SK-N-SH treated with all-trans-retinoic acid at 6 μM for 48 hours (cell line): ENCODE results near the gene MOXD1.
A peak's percentile ranks its signal among the peaks of the same experiment; 100 is the strongest.

Experiments
- ATAC-seq: fragments of 200-7000 bp; cut with Tn5 transposase; 3 replicates; pipeline ENCODE4 v1.9.1; 2020; ENCODE audit warnings: mild to moderate bottlenecking, moderate library complexity
- ARNTL ChIP-seq: fragments of 450-650 bp; formaldehyde crosslinking; IDR thresholded peaks from 2 replicates; pipeline ENCODE4 v1.5.0; 2020; ENCODE audit warnings: low read depth, mild to moderate bottlenecking, moderate library complexity, borderline replicate concordance
- BACH2 ChIP-seq: fragments of 250-450 bp; sonication (Bioruptor Pico); IDR thresholded peaks from 2 replicates; pipeline ENCODE4 v1.9.0; 2021; ENCODE audit warnings: mild to moderate bottlenecking, borderline replicate concordance
- CREB5 ChIP-seq: fragments of 250-450 bp; sonication (Bioruptor Pico); IDR thresholded peaks from 2 replicates; pipeline ENCODE4 v1.5.1; 2020; ENCODE audit warnings: low read depth, mild to moderate bottlenecking, moderate library complexity
- CSDC2 ChIP-seq: fragments of 250-450 bp; sonication (Bioruptor Pico); IDR thresholded peaks from 2 replicates; pipeline ENCODE4 v1.5.0; 2020; ENCODE audit warnings: mild to moderate bottlenecking, moderate library complexity
- CSRNP3 ChIP-seq: fragments of 250-450 bp; sonication (Bioruptor Pico); IDR thresholded peaks from 2 replicates; pipeline ENCODE4 v1.5.1; 2021; ENCODE audit warnings: mild to moderate bottlenecking, moderate library complexity
- GLIS3 ChIP-seq: fragments of 250-450 bp; sonication (Bioruptor Pico); IDR thresholded peaks from 2 replicates; pipeline ENCODE4 v1.5.0; 2020; ENCODE audit warnings: mild to moderate bottlenecking, moderate library complexity
- ISL1 ChIP-seq: fragments of 250-450 bp; sonication (Bioruptor Pico); IDR thresholded peaks from 2 replicates; pipeline ENCODE4 v2.1.2; 2022; ENCODE audit warnings: mild to moderate bottlenecking, moderate library complexity
- OSR1 ChIP-seq: fragments of 250-450 bp; sonication (Bioruptor Pico); IDR thresholded peaks from 2 replicates; pipeline ENCODE4 v1.8.0; 2022; ENCODE audit warnings: moderate library complexity, mild to moderate bottlenecking, inconsistent platforms
- PATZ1 ChIP-seq: fragments of 250-450 bp; sonication (Bioruptor Pico); IDR thresholded peaks from 2 replicates; pipeline ENCODE4 v1.8.0; 2020; ENCODE audit warnings: mild to moderate bottlenecking, moderate library complexity, borderline replicate concordance
- POU6F1 ChIP-seq: fragments of 250-450 bp; sonication (Bioruptor Pico); IDR thresholded peaks from 2 replicates; pipeline ENCODE4 v1.8.0; 2021; ENCODE audit warnings: low read depth, mild to moderate bottlenecking, moderate library complexity, borderline replicate concordance
- PPARA ChIP-seq: fragments of 250-450 bp; sonication (Bioruptor Pico); IDR thresholded peaks from 2 replicates; pipeline ENCODE4 v1.5.0; 2020; ENCODE audit warnings: mild to moderate bottlenecking, borderline replicate concordance
- RARB ChIP-seq: fragments of 250-450 bp; sonication (Bioruptor Pico); IDR thresholded peaks from 2 replicates; pipeline ENCODE4 v1.8.0; 2021; ENCODE audit warnings: mild to moderate bottlenecking, moderate library complexity
- SNAI2 ChIP-seq: fragments of 250-450 bp; sonication (Bioruptor Pico); IDR thresholded peaks from 2 replicates; pipeline ENCODE4 v1.5.0; 2020; ENCODE audit warnings: mild to moderate bottlenecking, moderate library complexity
- TCF4 ChIP-seq: fragments of 250-450 bp; sonication (Bioruptor Pico); IDR thresholded peaks from 2 replicates; pipeline ENCODE4 v1.8.0; 2021; ENCODE audit warnings: mild to moderate bottlenecking, moderate library complexity, borderline replicate concordance
- TOX ChIP-seq: fragments of 250-450 bp; sonication (Bioruptor Pico); IDR thresholded peaks from 2 replicates; pipeline ENCODE4 v1.8.0; 2021; ENCODE audit warnings: mild to moderate bottlenecking, moderate library complexity, borderline replicate concordance
- TSHZ2 ChIP-seq: fragments of 250-450 bp; sonication (Bioruptor Pico); IDR thresholded peaks from 2 replicates; pipeline ENCODE4 v1.5.0; 2020; ENCODE audit warnings: mild to moderate bottlenecking, moderate library complexity
- ZC3H10 ChIP-seq: fragments of 250-450 bp; sonication (Bioruptor Pico); IDR thresholded peaks from 2 replicates; pipeline ENCODE4 v1.5.1; 2021; ENCODE audit warnings: mild to moderate bottlenecking, moderate library complexity
- ZFP3 ChIP-seq: fragments of 250-450 bp; sonication (Bioruptor Pico); IDR thresholded peaks from 2 replicates; pipeline ENCODE4 v1.5.0; 2020; ENCODE audit warnings: mild to moderate bottlenecking, moderate library complexity
- ZFP30 ChIP-seq: fragments of 450-650 bp; formaldehyde crosslinking; IDR thresholded peaks from 2 replicates; pipeline ENCODE4 v1.5.0; 2022; ENCODE audit warnings: mild to moderate bottlenecking, moderate library complexity
- ZNF565 ChIP-seq: fragments of 450-650 bp; formaldehyde crosslinking; conservative IDR thresholded peaks from 2 replicates; pipeline ENCODE4 v1.5.0; 2020; ENCODE audit warnings: low read depth, mild to moderate bottlenecking, moderate library complexity
- ZNF70 ChIP-seq: fragments of 450-650 bp; formaldehyde crosslinking; IDR thresholded peaks from 2 replicates; pipeline ENCODE4 v1.5.0; 2020; ENCODE audit warnings: mild to moderate bottlenecking, moderate library complexity
- ZNF8 ChIP-seq: fragments of 450-650 bp; formaldehyde crosslinking; IDR thresholded peaks from 2 replicates; pipeline ENCODE4 v1.5.0; 2020; ENCODE audit warnings: mild to moderate bottlenecking, moderate library complexity

Gene MOXD1

GRCh38 chr6:132279592-132280139 is 121.6 kb downstream of the MOXD1 start:
- ATAC-seq = peak; percentile 81

GRCh38 chr6:132275066-132275970 is 126.0 kb downstream of the MOXD1 start:
- TF ChIP-seq RARB (CRISPR knock-in tag) (no peak), PATZ1 (no peak), TOX (no peak), ZNF70 (CRISPR knock-in tag) (no peak), GLIS3 (CRISPR knock-in tag) (no peak), ZC3H10 (CRISPR knock-in tag) (no peak), PPARA (no peak), CSRNP3 (no peak), BACH2 (CRISPR knock-in tag) (no peak), ARNTL (CRISPR knock-in tag) (no peak), TSHZ2 (CRISPR knock-in tag) (no peak), CSDC2 (CRISPR knock-in tag) (no peak), OSR1 (no peak), CREB5 (no peak), ZFP30 (CRISPR knock-in tag) (no peak), SNAI2 (CRISPR knock-in tag) (no peak), ZNF565 (CRISPR knock-in tag) (no peak)
- peak; percentile 13; the same call in 1 of the 3 replicates for ATAC-seq

More at GRCh38 chr6:132279592-132280139, 121.6 kb downstream of the MOXD1 start:
- TF ChIP-seq CSDC2 (CRISPR knock-in tag) (no peak), OSR1 (no peak), CSRNP3 (no peak), ZFP3 (no peak), ZC3H10 (CRISPR knock-in tag) (no peak)

- no peak for TF ChIP-seq ISL1 (CRISPR knock-in tag)
- TF ChIP-seq RARB (CRISPR knock-in tag) = no peak
- no peak for TF ChIP-seq TSHZ2 (CRISPR knock-in tag)
- no peak for TF ChIP-seq TCF4
- no peak for TF ChIP-seq POU6F1 (CRISPR knock-in tag)
- TF ChIP-seq ZNF8 (CRISPR knock-in tag) = no peak
- no peak for TF ChIP-seq ARNTL (CRISPR knock-in tag)
- no peak for TF ChIP-seq ZNF565 (CRISPR knock-in tag)
- ATAC-seq = no peak
Observed at GRCh38 chr6:132272776-132273175, 128.5 kb downstream of the MOXD1 start.
